ENCODE results near the gene NID1. TPM values are rescaled to one million over a fixed set of nuclear protein-coding genes. Genes with fewer than 3 reads are reported as not detected.

The NID1 gene
- total RNA-seq, 1 experiment from 2014 or later: 0.32 TPM

DNA sequence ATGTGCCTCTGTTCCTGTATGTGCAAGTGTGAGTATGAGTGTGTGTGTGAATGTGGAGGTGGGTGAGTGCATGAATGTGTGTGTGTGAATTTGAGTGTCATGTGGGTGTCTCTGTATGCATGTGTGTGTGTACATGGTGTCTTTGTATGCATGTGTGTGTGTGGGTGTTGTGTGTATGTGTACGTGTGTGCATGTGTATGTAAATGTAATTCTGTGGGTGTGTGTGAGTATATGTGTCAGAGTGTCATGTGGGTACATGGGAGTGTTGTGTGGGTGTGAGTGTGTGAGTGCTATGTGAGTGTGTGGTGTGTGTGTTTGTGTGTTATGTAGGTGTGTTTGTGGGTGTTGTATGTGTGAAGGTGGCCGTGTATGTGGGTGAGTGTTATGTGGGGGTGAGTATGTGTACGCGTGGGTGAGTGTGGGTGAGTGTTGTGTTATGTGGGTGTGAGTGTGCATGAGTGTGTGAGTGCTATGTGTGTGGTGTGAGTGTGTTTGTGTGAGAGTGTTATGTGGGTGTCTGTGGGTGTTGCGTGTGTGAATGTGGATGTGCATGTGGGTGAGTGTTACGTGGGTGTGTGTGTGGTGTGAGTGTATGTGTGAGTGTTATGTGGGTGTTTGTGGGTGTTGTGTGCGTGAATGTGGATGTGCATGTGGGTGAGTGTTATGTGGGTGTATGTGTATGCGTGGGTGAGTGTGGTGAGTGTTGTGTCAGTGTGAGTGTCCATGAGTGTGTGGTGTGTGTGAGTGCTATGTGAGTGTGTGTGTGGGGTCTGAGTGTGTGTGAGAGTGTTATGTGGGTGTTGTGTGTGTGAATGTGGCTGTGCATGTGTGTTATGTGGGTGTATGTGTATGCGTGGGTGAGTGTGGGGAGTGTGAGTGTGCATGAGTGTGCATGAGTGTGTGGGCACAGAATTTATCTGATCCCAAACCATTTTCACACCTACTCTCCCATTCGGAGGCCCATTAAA lies 36.6 kb upstream of the NID1 start:
- Histone ChIP-seq H3K4me1 (ENCODE audit: control insufficient read depth in 1 of 2, insufficient read depth in 2 of 2, low read length in 2 of 2) (peaks cover 5 to 14% of the 10 kb centered on the region in 2 experiments; a peak in 3 of 4 replicates), H3K9me3 (ENCODE audit: control insufficient read depth in 1 of 2, insufficient read depth in 1 of 2, low read depth in 1 of 2, low read length in 2 of 2) (peaks cover 0 to 4% of the 10 kb centered on the region in 2 experiments; a peak in 1 of 4 replicates), H3K27ac (ENCODE audit: low read depth, low read length) (no peak overlapping the region), H4K20me1 (ENCODE audit: insufficient read depth) (no peaks in the 10 kb centered on the region), H3K36me3 (ENCODE audit: control insufficient read depth in 1 of 2, insufficient read depth in 2 of 2, low read length in 2 of 2) (no peaks in the 10 kb centered on the region), H3K4me2 (ENCODE audit: low read length) (no peak overlapping the region), H3K79me2 (ENCODE audit: insufficient read depth, low read length) (no peaks in the 10 kb centered on the region), H3K27me3 (ENCODE audit: insufficient read depth, low read length) (no peaks in the 10 kb centered on the region), H3K9me2 (ENCODE audit: insufficient read depth) (no peaks in the 10 kb centered on the region), H3K4me3 (replicated peaks in 1 of 2; ENCODE audit: low read depth in 1 of 2, low read length in 2 of 2) (no peak overlapping the region), H3K9ac (ENCODE audit: low read length) (no peak overlapping the region), H2AFZ (ENCODE audit: low read depth, low read length, poor library complexity, severe bottlenecking) (no peak overlapping the region)
- ChIA-PET POLR2A (no interaction called here), CTCF (no interaction called here), RAD21 (ENCODE audit: low non-redundant PET in 1 of 2, low total read pairs in 2 of 2, uncharacterized antibody in 2 of 2, unreplicated experiment in 2 of 2) (no interaction called here)
- BruUV-seq (replicated peaks): no TSS peak
- TF ChIP-seq ZFX (IDR thresholded peaks at IDR 0.05) (no peak), EZH2 (IDR thresholded peaks at IDR 0.05) (no peak), YY1 (IDR thresholded peaks at IDR 0.05; ENCODE audit: extremely low read depth, insufficient replicate concordance, low read depth, low read length) (no peak), SP1 (IDR thresholded peaks at IDR 0.05; ENCODE audit: low read depth) (no peak), SRF (IDR thresholded peaks at IDR 0.05; ENCODE audit: low read depth) (no peak), CBX3 (IDR thresholded peaks at IDR 0.05; ENCODE audit: low read depth) (no peak), POLR2AphosphoS5 (IDR thresholded peaks at IDR 0.05; ENCODE audit: low read depth, low read length) (no peak), RAD21 (IDR thresholded peaks at IDR 0.05; ENCODE audit: low read depth) (no peak), FOSL1 (IDR thresholded peaks at IDR 0.05; ENCODE audit: low read depth) (no peak), ZNF274 (IDR thresholded peaks at IDR 0.05; ENCODE audit: low read depth, low read length) (no peak), EZH2phosphoT487 (IDR thresholded peaks at IDR 0.05; ENCODE audit: borderline replicate concordance) (no peak), POLR2A (IDR thresholded peaks at IDR 0.05; ENCODE audit: borderline replicate concordance, extremely low read depth, insufficient read depth, insufficient read length) (no peak), CEBPB (IDR thresholded peaks at IDR 0.05; ENCODE audit: low read depth) (no peak), SIN3A (IDR thresholded peaks at IDR 0.05; ENCODE audit: low read depth) (no peak)
- TF ChIP-seq, protein P1, sequence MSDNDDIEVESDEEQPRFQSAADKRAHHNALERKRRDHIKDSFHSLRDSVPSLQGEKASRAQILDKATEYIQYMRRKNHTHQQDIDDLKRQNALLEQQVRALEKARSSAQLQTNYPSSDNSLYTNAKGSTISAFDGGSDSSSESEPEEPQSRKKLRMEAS (IDR thresholded peaks at IDR 0.05): no peak
- TF ChIP-seq, protein P2, sequence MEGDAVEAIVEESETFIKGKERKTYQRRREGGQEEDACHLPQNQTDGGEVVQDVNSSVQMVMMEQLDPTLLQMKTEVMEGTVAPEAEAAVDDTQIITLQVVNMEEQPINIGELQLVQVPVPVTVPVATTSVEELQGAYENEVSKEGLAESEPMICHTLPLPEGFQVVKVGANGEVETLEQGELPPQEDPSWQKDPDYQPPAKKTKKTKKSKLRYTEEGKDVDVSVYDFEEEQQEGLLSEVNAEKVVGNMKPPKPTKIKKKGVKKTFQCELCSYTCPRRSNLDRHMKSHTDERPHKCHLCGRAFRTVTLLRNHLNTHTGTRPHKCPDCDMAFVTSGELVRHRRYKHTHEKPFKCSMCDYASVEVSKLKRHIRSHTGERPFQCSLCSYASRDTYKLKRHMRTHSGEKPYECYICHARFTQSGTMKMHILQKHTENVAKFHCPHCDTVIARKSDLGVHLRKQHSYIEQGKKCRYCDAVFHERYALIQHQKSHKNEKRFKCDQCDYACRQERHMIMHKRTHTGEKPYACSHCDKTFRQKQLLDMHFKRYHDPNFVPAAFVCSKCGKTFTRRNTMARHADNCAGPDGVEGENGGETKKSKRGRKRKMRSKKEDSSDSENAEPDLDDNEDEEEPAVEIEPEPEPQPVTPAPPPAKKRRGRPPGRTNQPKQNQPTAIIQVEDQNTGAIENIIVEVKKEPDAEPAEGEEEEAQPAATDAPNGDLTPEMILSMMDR (IDR thresholded peaks at IDR 0.05 in 2 of 3, conservative IDR thresholded peaks at IDR 0.05 in 1 of 3; ENCODE audit: borderline replicate concordance in 1 of 3, insufficient read depth in 1 of 3, low read depth in 2 of 3, low read length in 2 of 3): no peak
- TF ChIP-seq, protein P3, sequence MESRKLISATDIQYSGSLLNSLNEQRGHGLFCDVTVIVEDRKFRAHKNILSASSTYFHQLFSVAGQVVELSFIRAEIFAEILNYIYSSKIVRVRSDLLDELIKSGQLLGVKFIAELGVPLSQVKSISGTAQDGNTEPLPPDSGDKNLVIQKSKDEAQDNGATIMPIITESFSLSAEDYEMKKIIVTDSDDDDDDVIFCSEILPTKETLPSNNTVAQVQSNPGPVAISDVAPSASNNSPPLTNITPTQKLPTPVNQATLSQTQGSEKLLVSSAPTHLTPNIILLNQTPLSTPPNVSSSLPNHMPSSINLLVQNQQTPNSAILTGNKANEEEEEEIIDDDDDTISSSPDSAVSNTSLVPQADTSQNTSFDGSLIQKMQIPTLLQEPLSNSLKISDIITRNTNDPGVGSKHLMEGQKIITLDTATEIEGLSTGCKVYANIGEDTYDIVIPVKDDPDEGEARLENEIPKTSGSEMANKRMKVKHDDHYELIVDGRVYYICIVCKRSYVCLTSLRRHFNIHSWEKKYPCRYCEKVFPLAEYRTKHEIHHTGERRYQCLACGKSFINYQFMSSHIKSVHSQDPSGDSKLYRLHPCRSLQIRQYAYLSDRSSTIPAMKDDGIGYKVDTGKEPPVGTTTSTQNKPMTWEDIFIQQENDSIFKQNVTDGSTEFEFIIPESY (IDR thresholded peaks at IDR 0.05; ENCODE audit: extremely low read depth, insufficient replicate concordance, low read length): no peak
- TF ChIP-seq, protein P4, sequence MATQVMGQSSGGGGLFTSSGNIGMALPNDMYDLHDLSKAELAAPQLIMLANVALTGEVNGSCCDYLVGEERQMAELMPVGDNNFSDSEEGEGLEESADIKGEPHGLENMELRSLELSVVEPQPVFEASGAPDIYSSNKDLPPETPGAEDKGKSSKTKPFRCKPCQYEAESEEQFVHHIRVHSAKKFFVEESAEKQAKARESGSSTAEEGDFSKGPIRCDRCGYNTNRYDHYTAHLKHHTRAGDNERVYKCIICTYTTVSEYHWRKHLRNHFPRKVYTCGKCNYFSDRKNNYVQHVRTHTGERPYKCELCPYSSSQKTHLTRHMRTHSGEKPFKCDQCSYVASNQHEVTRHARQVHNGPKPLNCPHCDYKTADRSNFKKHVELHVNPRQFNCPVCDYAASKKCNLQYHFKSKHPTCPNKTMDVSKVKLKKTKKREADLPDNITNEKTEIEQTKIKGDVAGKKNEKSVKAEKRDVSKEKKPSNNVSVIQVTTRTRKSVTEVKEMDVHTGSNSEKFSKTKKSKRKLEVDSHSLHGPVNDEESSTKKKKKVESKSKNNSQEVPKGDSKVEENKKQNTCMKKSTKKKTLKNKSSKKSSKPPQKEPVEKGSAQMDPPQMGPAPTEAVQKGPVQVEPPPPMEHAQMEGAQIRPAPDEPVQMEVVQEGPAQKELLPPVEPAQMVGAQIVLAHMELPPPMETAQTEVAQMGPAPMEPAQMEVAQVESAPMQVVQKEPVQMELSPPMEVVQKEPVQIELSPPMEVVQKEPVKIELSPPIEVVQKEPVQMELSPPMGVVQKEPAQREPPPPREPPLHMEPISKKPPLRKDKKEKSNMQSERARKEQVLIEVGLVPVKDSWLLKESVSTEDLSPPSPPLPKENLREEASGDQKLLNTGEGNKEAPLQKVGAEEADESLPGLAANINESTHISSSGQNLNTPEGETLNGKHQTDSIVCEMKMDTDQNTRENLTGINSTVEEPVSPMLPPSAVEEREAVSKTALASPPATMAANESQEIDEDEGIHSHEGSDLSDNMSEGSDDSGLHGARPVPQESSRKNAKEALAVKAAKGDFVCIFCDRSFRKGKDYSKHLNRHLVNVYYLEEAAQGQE (IDR thresholded peaks at IDR 0.05; ENCODE audit: low read depth): no peak
- DNase-seq (ENCODE audit: low read depth, low spot score) (no peak), ATAC-seq (no peak)
- intact Hi-C loops (cut with micrococcal nuclease): loop anchor here (5.0 to 10.0 kb wide), 4 partner anchors 503 to 1461 kb away; partner anchors contain the start of gene HEATR1

Data from HCT116 (cell line).